ENCODE data around the gene FGF21.
"Not testable (repeated sequence)": the region's sequence is repeated elsewhere in the genome, so short reads cannot be mapped to it uniquely, and the experiment has no call there.

The FGF21 gene

GRCh38 chr19:48751845-48752495 is 3.4 kb upstream of the FGF21 start:
- no peak for DNase-seq (ENCODE audit: low read depth in 2 of 3, low spot score in 1 of 3)

DNA sequence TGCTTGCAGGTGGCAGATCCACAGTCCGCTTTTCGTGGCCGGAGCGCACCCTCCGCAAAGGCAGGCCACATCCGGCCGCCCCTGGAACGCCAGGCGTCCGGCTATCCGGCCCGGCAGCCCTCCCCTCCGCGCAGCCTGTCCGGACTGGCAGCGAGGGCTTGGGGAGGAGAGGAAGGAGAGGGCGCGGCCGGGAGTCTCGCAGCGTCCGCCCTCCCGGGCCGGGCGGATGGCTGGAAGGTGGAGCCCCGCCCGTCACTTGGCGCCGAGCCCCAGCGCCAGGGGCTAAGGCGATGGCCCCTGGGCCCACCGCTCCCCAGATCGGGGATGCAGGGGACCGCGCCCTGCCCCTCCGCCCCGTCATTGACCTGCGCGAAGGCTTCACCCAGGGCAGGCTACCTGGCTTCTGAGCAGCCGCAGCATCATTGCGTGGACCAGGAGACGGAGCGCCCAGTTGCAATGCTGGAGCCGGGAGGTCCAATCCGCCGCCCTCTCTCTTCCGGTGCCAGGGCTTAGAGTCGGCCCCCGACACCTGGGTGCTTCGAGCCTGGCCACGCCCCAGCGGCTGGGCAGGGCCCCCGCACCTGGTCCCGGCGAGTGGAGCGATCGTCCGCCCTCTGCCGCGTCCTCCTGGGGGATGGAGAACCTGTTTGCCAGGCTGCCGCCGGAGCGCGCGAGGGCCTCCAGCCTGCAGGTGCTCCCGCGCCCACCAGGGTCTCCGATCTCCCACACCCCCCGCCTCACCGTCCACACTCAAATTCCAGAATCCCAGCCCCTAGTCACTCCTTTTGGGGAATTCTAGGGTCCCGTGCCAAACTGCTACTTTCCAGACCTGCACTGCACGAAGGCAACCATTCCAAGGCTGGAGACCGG is 2.6 kb upstream of the FGF21 start, which contains the start of gene FUT1:
TSS of gene FUT1 (minus strand) at position 146 of the 870 bp plus-strand sequence. CDS start 1,360 bp downstream, outside the sequence.
- DNase-seq (ENCODE audit: low read depth in 2 of 3, low spot score in 1 of 3): no peak

DNA sequence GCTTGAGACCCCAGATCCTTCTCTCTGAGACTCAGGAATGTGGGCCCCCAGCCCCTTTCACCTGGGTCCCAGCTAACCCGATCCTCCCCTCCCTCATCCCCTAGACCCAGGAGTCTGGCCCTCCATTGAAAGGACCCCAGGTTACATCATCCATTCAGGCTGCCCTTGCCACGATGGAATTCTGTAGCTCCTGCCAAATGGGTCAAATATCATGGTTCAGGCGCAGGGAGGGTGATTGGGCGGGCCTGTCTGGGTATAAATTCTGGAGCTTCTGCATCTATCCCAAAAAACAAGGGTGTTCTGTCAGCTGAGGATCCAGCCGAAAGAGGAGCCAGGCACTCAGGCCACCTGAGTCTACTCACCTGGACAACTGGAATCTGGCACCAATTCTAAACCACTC is 463 bp downstream of the FGF21 start:
- no peak for DNase-seq (ENCODE audit: low read depth in 2 of 3, low spot score in 1 of 3)

DNA sequence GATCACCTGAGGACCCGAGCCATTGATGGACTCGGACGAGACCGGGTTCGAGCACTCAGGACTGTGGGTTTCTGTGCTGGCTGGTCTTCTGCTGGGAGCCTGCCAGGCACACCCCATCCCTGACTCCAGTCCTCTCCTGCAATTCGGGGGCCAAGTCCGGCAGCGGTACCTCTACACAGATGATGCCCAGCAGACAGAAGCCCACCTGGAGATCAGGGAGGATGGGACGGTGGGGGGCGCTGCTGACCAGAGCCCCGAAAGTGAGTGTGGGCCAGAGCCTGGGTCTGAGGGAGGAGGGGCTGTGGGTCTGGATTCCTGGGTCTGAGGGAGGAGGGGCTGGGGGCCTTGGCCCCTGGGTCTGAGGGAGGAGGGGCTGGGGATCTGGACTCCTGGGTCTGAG is 888 bp downstream of the FGF21 start:
- DNase-seq (ENCODE audit: low read depth in 2 of 3, low spot score in 1 of 3): no peak

DNA sequence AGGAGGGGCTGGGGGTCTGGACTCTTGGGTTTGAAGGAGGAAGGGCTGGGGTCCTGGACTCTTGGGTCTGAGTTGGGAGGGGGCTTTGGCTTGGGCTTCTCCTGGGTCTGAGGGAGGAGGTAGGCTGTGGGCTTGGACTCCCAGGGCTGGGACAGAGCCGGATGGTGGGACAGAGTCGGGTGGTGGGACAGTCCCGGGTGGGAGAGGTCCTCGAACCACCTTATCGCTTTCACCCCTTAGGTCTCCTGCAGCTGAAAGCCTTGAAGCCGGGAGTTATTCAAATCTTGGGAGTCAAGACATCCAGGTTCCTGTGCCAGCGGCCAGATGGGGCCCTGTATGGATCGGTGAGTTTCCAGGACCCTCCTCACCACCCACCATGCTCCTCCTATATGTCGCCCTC is 1.4 kb downstream of the FGF21 start:
- DNase-seq (ENCODE audit: low read depth in 2 of 3, low spot score in 1 of 3): no peak

DNA sequence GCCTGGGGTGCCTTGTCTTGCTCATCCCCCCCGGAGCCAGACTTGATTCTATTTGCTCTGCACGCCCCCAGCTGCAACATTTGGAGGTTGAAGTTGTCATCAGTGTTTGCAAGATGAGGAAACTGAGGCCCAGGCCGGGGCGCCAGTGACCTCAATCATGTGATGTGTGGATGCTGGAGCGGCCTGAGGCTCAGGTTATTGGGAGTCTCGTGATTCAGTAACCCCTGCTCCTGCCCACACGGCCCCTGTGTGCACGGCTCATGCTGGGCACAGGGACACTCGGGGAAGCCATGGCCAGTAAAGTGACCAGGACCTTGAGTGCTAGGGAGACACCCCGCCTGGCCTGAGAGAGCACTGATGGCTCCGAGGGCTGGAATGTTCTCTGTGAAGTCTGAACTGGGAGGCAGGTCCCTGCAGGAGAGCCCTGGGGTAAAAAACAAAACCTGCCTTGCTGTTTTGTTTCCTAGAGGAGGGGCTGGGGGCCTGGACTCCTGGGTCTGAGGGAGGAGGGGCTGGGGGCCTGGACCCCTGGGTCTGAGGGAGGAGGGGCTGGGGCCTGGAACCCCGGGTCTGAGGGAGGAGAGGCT is 1.9 kb downstream of the FGF21 start:
- DNase-seq (ENCODE audit: low read depth in 2 of 3, low spot score in 1 of 3): no peak

GRCh38 chr19:48757741-48758144 is 2.4 kb downstream of the FGF21 start:
- DNase-seq (ENCODE audit: low read depth in 2 of 3, low spot score in 1 of 3): no peak

DNA sequence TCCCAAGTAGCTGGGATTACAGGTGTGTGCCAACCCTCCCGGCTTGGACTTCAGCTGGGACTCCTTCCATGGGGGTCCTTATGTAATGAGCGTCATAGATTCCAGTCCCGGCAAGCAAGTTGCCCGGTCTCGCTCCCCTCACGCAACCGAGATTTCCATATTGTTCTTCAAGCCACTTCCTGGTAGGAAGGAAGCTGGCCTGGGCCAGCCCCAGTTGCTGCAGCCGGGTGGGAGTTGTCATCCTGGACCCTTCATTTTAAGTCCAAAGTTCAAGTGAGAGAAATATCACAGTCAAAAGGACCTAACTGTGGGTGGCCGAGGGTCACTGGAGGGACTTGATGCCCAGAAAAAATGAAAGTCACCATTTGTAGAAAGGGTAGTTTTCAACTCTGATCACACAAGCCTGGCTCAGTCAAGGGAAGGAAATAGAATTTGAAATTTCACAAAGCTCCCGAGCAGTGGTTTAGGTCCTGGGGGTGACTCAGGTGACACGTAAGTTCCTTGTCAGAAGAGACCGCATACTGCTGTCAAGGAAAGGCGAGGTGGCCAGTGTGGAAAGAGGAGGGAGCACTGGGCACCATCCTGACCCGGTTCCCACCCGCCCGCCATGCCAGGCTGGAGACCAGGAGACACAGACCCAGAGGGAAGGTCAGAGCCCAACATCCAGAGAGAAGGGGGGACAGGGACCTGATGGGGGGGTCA is 5.3 kb downstream of the FGF21 start:
- DNase-seq (ENCODE audit: low read depth in 2 of 3, low spot score in 1 of 3): peak in 1 of 3 donors; percentile 14

- DNase-seq (ENCODE audit: low read depth in 2 of 3, low spot score in 1 of 3): not testable (repeated sequence)
These were observed 10.5 kb downstream of the FGF21 start for GRCh38 chr19:48765816-48766215.

GRCh38 chr19:48768171-48768753 is 12.9 kb downstream of the FGF21 start:
- DNase-seq (ENCODE audit: low read depth in 2 of 3, low spot score in 1 of 3): not testable (repeated sequence)

DNA sequence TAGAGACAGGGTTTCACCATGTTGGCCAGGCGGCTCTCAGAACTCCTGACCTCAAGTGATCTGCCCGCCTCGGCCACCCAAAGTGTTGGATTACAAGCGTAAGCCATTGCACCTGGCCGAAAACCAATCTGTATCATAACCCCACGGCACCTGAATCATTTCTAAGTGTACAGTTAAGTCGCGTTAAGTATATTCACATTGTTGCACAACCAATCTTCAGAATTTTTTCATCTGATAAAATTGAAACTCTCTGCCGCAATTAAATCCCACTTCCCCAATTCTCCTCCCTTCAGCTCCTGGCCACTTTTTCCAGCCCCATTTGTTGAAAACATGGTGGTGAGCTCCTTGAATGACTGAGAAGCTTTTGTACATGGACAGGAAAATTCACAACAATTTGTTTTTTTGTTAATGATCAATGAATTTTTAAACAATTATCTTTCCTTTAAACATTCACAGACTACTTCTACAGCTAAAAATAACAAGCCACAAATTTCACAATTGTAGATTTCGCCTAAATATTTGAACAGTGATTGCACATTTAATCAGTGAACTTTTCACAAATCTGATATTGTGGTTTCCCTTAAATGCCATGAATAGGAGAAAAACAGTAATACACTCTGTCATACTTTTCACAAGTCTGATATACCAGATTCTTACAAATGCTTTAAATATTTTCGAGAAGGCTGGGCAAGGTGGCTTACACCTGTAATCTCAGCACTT is 13.8 kb downstream of the FGF21 start:
- no peak for DNase-seq (ENCODE audit: low read depth in 2 of 3, low spot score in 1 of 3)

GRCh38 chr19:48770266-48770665 is 14.9 kb downstream of the FGF21 start:
- no peak for DNase-seq (ENCODE audit: low read depth in 2 of 3, low spot score in 1 of 3)

DNA sequence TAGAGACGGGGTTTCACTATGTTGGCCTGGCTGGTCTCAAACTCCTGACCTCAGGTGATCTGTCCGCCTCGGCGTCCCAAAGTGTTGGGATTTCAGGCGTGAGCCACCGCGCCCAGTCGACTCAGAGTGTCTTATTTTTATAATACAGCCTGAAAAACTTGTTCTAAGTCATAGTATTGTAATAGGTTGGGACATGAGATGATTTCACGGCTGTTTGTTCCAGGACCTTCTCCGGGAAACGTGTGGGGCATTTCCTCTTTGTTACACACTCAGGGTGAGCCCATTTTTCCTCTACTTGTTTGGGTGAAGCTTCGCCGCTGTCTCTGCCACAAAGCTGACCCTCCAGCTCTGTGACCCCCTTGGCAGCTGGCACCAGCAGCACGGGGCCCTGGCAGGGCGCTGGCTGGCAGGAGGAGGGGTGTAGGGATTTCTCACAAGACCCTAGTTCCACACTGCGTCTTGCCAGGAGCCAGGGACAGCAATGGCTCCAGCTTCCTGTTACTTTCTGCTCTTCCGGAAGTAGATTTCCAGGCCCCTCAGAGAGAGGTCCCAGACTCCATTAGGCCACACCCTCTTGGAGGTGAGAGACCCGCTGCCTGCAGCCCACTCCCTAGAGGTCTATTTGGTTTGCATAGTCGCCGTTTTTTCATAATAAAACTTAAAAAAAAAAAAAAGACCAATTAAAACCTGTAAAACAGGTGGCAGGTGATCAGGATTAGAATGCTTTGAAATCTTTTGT is 15.6 kb downstream of the FGF21 start:
- no peak for DNase-seq (ENCODE audit: low read depth in 2 of 3, low spot score in 1 of 3)

DNA sequence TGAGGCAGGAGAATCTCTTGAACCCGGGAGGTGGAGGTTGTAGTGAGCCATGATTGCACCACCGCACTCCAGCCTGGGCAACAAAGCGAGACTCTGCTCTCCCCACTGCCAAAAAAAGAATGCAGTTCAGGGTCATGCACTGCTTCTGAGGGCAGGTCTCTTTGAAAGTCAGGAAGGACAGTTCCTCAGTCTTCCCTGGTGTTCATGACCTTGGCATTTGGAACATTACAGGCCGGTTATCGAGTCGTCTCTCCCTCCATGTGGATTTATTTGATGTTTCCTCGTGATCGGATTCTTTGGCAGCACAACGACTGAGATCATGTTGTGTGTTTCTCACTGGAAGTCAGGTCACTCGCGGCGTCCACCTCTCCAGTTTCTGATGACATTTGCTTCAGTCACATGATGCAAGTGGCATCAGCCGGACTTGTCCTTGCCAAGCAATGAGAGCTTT is 17.2 kb downstream of the FGF21 start:
- no peak for DNase-seq (ENCODE audit: low read depth in 2 of 3, low spot score in 1 of 3)

GRCh38 chr19:48777139-48777538 is 21.8 kb downstream of the FGF21 start:
- no peak for DNase-seq (ENCODE audit: low read depth in 2 of 3, low spot score in 1 of 3)

GRCh38 chr19:48777720-48778119 is 22.4 kb downstream of the FGF21 start:
- DNase-seq (ENCODE audit: low read depth in 2 of 3, low spot score in 1 of 3): no peak

- no peak for DNase-seq (ENCODE audit: low read depth in 2 of 3, low spot score in 1 of 3)
These were observed 24.3 kb downstream of the FGF21 start for GRCh38 chr19:48779636-48780035.

- DNase-seq (ENCODE audit: low read depth in 2 of 3, low spot score in 1 of 3): no peak
These were observed 25.5 kb downstream of the FGF21 start for GRCh38 chr19:48780631-48781391.

GRCh38 chr19:48784527-48784926 is 29.2 kb downstream of the FGF21 start:
- no peak for DNase-seq (ENCODE audit: low read depth in 2 of 3, low spot score in 1 of 3)

All from stimulated activated CD4-positive, alpha-beta T cell treated with anti-CD3 and anti-CD28 coated beads, Interleukin-12 subunit alpha, Interleukin-12 subunit beta, amount 100 ng/mL, for 48 hours (primary cell).